ENCODE measurements around the gene PIMREG.

The PIMREG gene

DNA sequence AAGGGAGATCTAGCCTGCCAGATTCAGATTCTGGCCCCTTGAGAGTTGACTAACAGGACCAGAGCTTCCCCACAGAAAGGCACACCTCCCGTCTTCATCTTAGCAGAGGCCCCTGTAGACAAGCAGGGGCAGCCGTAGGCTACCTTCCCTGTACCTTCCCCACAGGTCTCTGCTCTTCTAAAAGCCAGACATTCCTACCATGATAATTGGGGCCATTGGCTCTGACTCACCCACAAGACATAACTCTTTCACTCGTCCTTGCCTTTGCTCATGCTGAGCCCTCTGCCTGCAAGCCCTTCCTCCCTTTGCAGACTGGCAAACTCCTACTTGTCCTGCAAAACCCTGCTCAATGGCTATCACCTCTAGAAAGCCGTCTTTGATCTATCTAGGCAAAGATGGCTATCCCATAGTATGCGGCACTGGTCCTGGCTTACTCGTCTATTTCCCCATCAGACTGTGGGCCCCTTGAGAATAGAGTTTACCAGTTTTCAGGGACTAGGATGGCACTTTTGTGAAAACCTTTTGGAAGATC is 43.8 kb downstream of the PIMREG start:
- no peak for DNase-seq (ENCODE audit: extremely low read depth, low read depth)
- TF ChIP-seq, protein P1, sequence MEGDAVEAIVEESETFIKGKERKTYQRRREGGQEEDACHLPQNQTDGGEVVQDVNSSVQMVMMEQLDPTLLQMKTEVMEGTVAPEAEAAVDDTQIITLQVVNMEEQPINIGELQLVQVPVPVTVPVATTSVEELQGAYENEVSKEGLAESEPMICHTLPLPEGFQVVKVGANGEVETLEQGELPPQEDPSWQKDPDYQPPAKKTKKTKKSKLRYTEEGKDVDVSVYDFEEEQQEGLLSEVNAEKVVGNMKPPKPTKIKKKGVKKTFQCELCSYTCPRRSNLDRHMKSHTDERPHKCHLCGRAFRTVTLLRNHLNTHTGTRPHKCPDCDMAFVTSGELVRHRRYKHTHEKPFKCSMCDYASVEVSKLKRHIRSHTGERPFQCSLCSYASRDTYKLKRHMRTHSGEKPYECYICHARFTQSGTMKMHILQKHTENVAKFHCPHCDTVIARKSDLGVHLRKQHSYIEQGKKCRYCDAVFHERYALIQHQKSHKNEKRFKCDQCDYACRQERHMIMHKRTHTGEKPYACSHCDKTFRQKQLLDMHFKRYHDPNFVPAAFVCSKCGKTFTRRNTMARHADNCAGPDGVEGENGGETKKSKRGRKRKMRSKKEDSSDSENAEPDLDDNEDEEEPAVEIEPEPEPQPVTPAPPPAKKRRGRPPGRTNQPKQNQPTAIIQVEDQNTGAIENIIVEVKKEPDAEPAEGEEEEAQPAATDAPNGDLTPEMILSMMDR (IDR thresholded peaks at IDR 0.05; ENCODE audit: low read depth, low read length) = no peak

DNA sequence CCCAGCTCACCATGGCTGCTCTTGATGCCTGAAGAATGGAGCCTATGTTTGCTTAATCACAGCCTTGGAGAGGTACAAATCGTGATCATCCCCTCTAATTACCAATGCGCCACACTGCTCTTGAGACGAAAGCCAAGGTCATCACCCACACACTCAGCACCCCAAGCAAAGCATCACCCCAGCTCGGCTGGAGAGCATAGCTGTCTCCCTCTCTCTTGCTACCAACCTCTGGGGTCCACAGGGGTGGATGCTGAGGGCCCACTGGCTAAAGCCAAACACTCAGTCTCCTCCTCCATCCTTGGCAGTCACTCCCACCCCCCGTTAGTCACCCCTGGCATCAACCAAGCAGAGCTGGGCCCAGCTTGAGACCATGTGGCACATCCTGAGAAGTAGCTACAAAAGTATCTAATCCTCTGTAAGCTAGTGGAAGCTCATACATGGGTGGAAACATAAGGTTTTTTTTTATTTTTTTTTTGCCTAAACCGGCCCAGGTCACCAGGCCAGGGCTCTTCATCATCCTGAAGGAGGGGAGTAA is 44.8 kb downstream of the PIMREG start:
- TF ChIP-seq, protein P1 (IDR thresholded peaks at IDR 0.05; ENCODE audit: low read depth, low read length) = no peak

DNA sequence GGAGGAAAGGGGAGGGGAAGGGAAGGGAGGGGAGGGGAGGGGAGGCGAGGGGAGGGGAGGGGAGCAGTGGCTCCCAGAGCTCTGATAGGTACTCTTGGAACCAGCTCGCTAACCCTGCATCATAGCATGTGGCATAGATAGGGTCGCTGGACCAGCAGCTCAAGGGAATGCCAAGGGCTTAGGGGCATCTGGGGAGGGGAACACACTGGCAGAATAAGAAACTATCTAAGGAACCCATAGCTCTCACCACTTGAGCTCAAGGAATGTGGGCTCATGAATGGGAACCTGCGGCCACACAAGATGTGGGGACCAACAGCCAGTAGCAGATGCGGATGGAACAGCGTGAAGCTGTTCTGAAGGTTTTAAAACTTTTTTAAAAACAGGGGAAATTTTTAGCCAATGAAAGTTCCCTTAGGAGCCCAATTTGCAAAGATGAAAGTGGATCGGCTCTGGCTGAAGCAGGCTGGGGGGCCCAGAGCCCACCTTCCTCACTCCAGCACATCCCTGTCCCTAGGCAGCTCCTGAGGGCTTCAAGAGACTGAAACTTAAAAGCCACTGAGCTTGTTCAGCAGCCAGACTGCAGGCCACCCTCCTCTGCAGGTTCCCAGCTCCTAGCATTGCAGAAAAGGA is 46.9 kb downstream of the PIMREG start:
- DNase-seq (ENCODE audit: extremely low read depth, low read depth) = no peak
- TF ChIP-seq, protein P1 (IDR thresholded peaks at IDR 0.05; ENCODE audit: low read depth, low read length) = no peak

More for the DNA sequence above, 44.8 kb downstream of the PIMREG start:
- no peak for DNase-seq (ENCODE audit: extremely low read depth, low read depth)

DNA sequence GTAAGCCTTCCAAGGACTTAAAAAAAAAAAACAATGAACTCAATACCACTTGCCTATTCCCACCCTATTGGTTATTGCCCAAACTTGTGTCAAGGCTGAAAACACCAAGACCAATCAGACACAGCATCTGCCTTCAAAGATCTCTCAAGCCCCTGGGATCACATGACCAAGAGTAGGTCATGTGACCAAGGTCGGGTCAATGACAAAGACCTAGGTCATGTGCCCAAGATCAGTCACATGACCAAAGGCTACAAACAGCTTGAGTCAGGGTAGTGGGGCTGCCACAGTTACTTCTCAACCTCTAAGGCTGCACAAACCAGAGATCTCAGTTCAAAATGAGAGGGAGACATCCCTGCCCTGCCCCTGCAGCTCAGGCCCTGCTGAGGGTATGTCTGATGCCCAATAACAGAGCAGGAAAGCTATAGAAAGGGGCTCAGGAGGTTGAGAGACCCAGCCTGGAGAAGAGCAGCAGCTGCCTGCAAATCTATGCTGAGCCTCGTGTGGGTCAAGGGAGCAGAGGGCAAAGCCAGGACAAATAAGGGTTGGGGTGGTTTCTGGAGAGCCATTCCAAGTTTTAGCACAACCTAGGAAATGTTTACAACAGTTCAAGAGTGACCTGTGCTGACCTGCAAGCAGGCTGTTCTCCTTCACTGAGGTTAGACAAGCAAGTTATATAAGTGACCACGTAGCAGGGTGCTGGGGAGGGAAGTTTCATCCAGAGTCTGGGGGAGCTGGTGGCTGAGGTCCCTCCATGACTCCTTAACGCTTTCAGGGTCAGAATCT is 48.8 kb downstream of the PIMREG start:
- no peak for DNase-seq (ENCODE audit: extremely low read depth, low read depth)
- TF ChIP-seq, protein P1 (IDR thresholded peaks at IDR 0.05; ENCODE audit: low read depth, low read length) = no peak

DNA sequence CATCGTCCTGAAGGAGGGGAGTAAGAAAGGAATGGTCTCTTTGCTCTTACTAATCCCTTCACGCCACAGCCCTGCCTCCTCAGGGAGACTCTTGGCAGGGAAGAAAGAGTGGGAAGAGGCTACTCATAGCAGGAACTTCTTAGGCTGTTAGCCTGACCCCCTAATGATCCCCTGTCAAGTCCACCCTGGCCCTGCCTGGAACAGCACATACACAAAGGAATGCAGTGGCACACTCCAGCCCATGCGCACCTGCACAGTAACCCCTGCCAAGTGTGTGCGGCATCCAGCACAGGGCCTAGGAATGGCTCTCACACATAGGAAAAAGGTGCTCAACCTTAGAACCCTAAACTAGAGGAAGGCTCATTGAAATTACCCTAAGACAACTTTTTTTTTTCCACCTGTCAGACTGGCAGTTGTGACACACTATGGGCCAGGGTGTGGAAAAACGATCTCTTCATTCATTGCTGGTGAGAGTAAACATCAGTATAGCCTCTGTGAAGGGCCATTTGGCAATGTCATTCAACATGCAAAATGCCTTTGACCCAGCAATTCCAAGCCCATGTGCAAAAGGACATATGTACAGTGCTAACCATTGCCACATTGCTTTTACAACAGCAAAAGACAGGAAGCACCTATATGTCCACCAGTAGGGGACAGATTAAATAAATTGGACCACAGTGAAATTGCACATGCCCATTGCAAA is 50.1 kb downstream of the PIMREG start:
- TF ChIP-seq, protein P1 (IDR thresholded peaks at IDR 0.05; ENCODE audit: low read depth, low read length) = no peak
- no peak for DNase-seq (ENCODE audit: extremely low read depth, low read depth)

DNA sequence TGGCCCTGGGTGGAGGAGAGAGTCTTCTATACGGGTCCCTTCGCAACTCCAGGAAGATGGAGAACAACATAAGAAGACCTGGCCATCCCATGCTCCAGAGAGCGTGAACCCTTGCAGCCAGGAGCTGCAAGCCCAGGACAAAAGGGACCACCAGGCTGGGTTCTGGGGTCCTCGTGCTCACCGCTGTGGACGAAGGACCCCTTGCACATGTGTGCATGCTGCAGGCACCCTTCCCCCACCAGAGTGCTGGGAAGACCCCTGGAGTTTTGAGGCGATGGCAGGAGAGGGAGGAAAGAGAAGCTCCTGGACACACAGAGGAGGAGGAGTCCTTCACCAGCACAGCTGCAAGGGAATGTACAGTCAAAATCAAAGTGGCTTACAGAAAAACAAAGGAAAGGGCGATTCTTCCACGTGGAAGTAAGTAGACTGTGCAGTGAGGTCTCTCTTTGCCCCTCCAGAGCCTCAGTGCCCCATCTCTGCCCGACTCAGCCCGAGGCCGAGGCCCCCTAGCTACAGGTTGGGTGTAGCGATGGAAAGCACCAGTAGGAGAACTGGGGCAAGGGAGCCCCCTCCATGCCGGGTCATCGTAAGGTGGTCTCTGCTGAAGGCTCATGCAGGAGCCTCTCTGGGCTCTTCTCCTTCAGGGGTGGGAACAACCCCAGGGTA is 51.3 kb downstream of the PIMREG start:
- no peak for DNase-seq (ENCODE audit: extremely low read depth, low read depth)
- TF ChIP-seq, protein P1 (IDR thresholded peaks at IDR 0.05; ENCODE audit: low read depth, low read length) = no peak

Measured in AG09319 (cell line).